ENCODE results near the gene KCNC3. TPM values are rescaled to one million over a fixed set of nuclear protein-coding genes. Genes with fewer than 3 reads are reported as not detected.

KCNC3 gene
- total RNA-seq, 1 donor from 2014 or later = 9.3 TPM

DNA sequence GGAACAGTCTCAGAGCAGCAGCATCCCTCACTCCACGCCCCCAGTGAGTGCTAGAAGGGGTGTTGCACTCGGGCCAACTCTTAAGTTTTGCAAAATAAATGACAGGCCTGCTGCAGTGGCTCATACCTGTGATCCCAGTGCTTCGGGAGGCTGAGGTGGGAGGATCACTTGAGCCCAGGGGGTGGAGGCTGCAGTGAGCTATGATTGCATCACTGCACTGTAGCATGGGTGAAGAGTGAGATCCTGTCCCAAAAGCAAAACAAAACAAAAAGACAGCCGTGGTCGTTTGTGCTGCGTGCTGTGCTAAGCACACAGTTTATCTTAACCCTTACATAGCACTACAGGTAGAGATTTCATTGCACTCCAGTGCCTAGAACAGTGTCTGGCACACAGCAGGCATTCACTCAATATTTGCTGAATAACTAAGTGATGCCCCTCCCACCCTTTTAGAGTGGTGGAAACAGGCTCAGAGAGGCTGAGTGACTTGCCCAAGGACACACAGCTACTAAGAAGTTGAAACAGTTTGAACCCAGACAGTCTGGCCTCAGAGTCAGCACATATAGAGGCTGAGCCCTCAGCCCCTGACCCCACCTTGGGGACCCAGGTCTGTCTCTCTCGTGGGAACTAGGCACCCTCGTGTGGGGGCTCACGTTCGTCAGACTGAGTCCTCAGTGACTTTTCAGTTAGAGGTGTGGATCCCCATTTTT, 18.3 kb downstream of the KCNC3 start:
- Mint-ChIP-seq H3K36me3 (ENCODE audit: low read depth) (peaks cover 1% of the 10 kb centered on the region), H3K4me3 (ENCODE audit: unreplicated experiment) (no peak overlapping the region), H3K9me3 (ENCODE audit: low read depth) (no peaks in the 10 kb centered on the region), H3K27me3 (ENCODE audit: low read depth) (peaks cover 60% of the 10 kb centered on the region), H3K27ac (ENCODE audit: unreplicated experiment) (no peak overlapping the region), H3K4me1 (ENCODE audit: low read depth) (peaks cover 13% of the 10 kb centered on the region)
- peak; percentile 61 for DNase-seq (ENCODE audit: low spot score)
- TF ChIP-seq, protein P1, sequence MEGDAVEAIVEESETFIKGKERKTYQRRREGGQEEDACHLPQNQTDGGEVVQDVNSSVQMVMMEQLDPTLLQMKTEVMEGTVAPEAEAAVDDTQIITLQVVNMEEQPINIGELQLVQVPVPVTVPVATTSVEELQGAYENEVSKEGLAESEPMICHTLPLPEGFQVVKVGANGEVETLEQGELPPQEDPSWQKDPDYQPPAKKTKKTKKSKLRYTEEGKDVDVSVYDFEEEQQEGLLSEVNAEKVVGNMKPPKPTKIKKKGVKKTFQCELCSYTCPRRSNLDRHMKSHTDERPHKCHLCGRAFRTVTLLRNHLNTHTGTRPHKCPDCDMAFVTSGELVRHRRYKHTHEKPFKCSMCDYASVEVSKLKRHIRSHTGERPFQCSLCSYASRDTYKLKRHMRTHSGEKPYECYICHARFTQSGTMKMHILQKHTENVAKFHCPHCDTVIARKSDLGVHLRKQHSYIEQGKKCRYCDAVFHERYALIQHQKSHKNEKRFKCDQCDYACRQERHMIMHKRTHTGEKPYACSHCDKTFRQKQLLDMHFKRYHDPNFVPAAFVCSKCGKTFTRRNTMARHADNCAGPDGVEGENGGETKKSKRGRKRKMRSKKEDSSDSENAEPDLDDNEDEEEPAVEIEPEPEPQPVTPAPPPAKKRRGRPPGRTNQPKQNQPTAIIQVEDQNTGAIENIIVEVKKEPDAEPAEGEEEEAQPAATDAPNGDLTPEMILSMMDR (IDR thresholded peaks at IDR 0.05) = no peak

DNA sequence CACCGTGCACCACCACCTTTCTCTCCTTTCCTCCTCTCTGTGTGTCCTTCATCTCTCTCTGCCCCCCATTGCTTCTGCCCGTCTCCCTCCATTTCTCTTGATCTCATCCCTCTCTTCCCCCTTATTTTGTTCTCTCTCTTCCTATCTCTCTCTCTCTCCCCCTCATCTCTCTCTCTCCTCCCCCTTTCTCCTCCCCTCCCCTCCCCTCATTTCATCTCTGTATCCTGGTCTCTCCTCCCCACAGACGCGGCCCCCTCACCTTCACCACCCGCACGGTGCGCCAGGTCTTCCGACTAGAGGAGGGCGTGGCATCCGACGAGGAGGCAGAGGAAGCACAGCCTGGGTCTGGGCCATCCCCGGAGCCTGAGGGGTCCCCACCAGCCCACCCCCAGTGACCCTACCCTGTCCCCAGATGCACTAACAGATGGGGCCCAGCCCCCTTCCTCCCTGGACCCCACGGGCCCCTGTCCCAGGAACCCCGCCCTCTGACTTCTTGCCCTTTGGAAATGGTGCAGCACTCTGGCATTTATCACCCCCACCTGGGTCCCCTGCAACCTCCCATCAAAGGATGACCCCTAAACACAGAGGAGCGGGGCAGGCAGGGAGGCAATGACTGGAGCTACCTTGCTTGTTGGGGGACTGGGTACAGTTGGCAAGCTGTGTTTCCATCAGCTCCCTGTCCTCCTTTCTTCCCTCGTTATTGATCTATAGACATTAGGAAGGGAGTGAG, 19.6 kb downstream of the KCNC3 start:
- Mint-ChIP-seq H3K9me3 (ENCODE audit: low read depth) (no peaks in the 10 kb centered on the region), H3K4me3 (ENCODE audit: unreplicated experiment) (no peak overlapping the region), H3K27me3 (ENCODE audit: low read depth) (peaks cover 57% of the 10 kb centered on the region)

DNA sequence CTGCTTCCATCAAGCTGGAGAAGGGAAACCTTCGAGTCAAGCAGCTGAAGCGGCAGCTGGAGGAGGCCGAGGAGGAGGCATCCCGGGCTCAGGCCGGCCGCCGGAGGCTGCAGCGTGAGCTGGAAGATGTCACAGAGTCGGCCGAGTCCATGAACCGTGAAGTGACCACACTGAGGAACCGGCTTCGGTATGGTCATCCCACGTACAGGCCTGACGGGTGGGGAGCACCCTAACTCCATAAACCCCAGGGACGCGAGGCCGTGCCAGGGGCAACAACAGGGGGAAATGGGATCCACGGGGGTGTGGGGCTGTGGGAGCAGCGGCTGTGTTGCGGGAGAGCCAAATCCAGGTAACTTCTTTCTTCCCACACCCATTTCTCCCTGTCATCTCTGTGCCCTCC, 20.2 kb downstream of the KCNC3 start:
- Mint-ChIP-seq H3K27me3 (ENCODE audit: low read depth) (peaks cover 54% of the 10 kb centered on the region), H3K36me3 (ENCODE audit: low read depth) (peaks cover 1% of the 10 kb centered on the region), H3K27ac (ENCODE audit: unreplicated experiment) (no peak overlapping the region), H3K9me3 (ENCODE audit: low read depth) (no peaks in the 10 kb centered on the region), H3K4me3 (ENCODE audit: unreplicated experiment) (no peak overlapping the region), H3K4me1 (ENCODE audit: low read depth) (peaks cover 3% of the 10 kb centered on the region)
- peak; percentile 59 for DNase-seq (ENCODE audit: low spot score)
- TF ChIP-seq, protein P1 (IDR thresholded peaks at IDR 0.05) = no peak

More for the DNA sequence above, 19.6 kb downstream of the KCNC3 start:
- TF ChIP-seq, protein P1 (IDR thresholded peaks at IDR 0.05) = no peak
- DNase-seq (ENCODE audit: low spot score) = peak; percentile 51
- H3K27ac Mint-ChIP-seq (ENCODE audit: unreplicated experiment) = no peak overlapping the region
- H3K4me1 Mint-ChIP-seq (ENCODE audit: low read depth) = peaks cover 6% of the 10 kb centered on the region
- H3K36me3 Mint-ChIP-seq (ENCODE audit: low read depth) = peaks cover 1% of the 10 kb centered on the region

DNA sequence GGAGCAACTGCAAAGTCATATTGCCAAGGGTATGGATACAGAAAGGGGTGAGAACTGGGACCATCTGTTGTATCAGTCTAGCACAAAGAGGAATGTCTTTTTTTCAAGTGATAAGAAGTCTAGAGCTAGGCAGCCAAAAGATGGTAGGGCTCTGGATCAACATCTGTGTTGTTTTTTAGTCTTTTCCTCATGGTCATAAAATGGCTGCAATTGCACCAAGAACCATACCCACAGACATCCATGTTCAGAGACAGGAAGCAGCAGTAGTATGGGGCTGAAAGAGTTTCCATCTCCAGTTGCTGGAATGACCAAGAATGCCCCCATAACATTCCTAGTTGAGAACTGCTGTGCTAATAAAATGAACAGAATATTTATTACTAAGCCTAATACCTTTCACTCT, 25.6 kb downstream of the KCNC3 start:
- Mint-ChIP-seq H3K36me3 (ENCODE audit: low read depth) (peaks cover 1% of the 10 kb centered on the region), H3K27me3 (ENCODE audit: low read depth) (peaks cover 18% of the 10 kb centered on the region), H3K27ac (ENCODE audit: unreplicated experiment) (no peak overlapping the region), H3K9me3 (ENCODE audit: low read depth) (no peaks in the 10 kb centered on the region), H3K4me3 (ENCODE audit: unreplicated experiment) (no peak overlapping the region), H3K4me1 (ENCODE audit: low read depth) (peaks cover 10% of the 10 kb centered on the region)
- TF ChIP-seq, protein P1 (IDR thresholded peaks at IDR 0.05) = no peak
- no peak for DNase-seq (ENCODE audit: low spot score)

DNA sequence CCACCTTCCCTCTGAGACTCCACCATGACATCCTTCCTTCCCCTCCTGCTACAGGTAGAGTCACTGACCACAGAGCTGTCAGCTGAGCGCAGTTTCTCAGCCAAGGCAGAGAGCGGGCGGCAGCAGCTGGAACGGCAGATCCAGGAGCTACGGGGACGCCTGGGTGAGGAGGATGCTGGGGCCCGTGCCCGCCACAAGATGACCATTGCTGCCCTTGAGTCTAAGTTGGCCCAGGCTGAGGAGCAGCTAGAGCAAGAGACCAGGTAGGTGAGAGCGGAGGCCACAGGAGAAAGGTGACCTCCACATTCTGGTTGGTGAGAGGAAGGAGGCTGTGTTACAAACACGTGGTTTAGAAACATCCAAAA, 27.6 kb downstream of the KCNC3 start:
- Mint-ChIP-seq H3K27me3 (ENCODE audit: low read depth) (peaks cover 6% of the 10 kb centered on the region), H3K4me3 (ENCODE audit: unreplicated experiment) (no peak overlapping the region), H3K9me3 (ENCODE audit: low read depth) (no peaks in the 10 kb centered on the region), H3K36me3 (ENCODE audit: low read depth) (peaks cover 1% of the 10 kb centered on the region), H3K27ac (ENCODE audit: unreplicated experiment) (no peak overlapping the region), H3K4me1 (ENCODE audit: low read depth) (peaks cover 10% of the 10 kb centered on the region)
- no peak for DNase-seq (ENCODE audit: low spot score)
- TF ChIP-seq, protein P1 (IDR thresholded peaks at IDR 0.05) = no peak
